HPDE6-E6E7 (cell line): ENCODE results near the gene SHOC1.
"Not testable (repeated sequence)": the region's sequence is repeated elsewhere in the genome, so short reads cannot be mapped to it uniquely, and the experiment has no call there.

Source experiments
- DNase-seq: peaks from one replicate; pipeline ENCODE4 v3.0.0; 2011; ENCODE audit warnings: missing footprints; ENCODE audit errors: extremely low spot score

Gene SHOC1

GRCh38 chr9:111805262-111805661 lies 10.5 kb upstream of the SHOC1 start:
- DNase-seq = no peak

- no peak for DNase-seq
Measured at GRCh38 chr9:111804636-111805035, 9.9 kb upstream of the SHOC1 start.

- no peak for DNase-seq
Measured at GRCh38 chr9:111803924-111804323, 9.2 kb upstream of the SHOC1 start.

GRCh38 chr9:111799915-111800526 lies 5.3 kb upstream of the SHOC1 start:
- DNase-seq = no peak

- DNase-seq = no peak
Measured at GRCh38 chr9:111799506-111799905, 4.8 kb upstream of the SHOC1 start.

- DNase-seq = no peak
Measured at GRCh38 chr9:111798786-111799185, 4.0 kb upstream of the SHOC1 start.

- DNase-seq = no peak
Measured at GRCh38 chr9:111795557-111795839, 761 bp upstream of the SHOC1 start.

- DNase-seq = not testable (repeated sequence)
Measured at GRCh38 chr9:111791821-111792220, 2.9 kb downstream of the SHOC1 start.

GRCh38 chr9:111789881-111790280 lies 4.9 kb downstream of the SHOC1 start:
- no peak for DNase-seq

- DNase-seq = no peak
Measured at GRCh38 chr9:111783857-111784256, 10.9 kb downstream of the SHOC1 start.

GRCh38 chr9:111783424-111783823 lies 11.3 kb downstream of the SHOC1 start:
- no peak for DNase-seq

GRCh38 chr9:111766066-111766465 lies 28.7 kb downstream of the SHOC1 start:
- no peak for DNase-seq

- no peak for DNase-seq
Measured at GRCh38 chr9:111762556-111762955, 32.2 kb downstream of the SHOC1 start.

GRCh38 chr9:111759762-111760639 lies 34.7 kb downstream of the SHOC1 start:
- peak; percentile 14 for DNase-seq

GRCh38 chr9:111754800-111755199 lies 39.9 kb downstream of the SHOC1 start:
- DNase-seq = no peak

GRCh38 chr9:111752455-111752854 lies 42.3 kb downstream of the SHOC1 start:
- no peak for DNase-seq
